Activated CD4-positive, alpha-beta memory T cell treated with anti-CD3 and anti-CD28 coated beads for 36 hours (primary cell): Measurements from ENCODE around the gene PCSK5. TPM values are rescaled to one million over a fixed set of nuclear protein-coding genes. Genes with fewer than 3 reads are reported as not detected.
"Not testable (repeated sequence)": the region's sequence is repeated elsewhere in the genome, so short reads cannot be mapped to it uniquely, and the experiment has no call there.

Source experiments
- CTCF ChIA-PET: fragments of 350-600 bp; sonication (Branson Sonifier 250); formaldehyde crosslinking; loops from one replicate; lab custom pipeline; 2021; ENCODE audit warnings: antibody characterized with exemption, inconsistent platforms; lab: Charles Lee
- POLR2A ChIA-PET: fragments of 350-600 bp; sonication (Branson Sonifier 250); formaldehyde crosslinking; loops from one replicate; lab custom pipeline; 2021; ENCODE audit warnings: antibody characterized with exemption; lab: Charles Lee
- DNase-seq: peaks from one replicate; pipeline ENCODE4 v3.0.0-alpha.2; 2020
- H3K27ac Mint-ChIP-seq: one replicate; pipeline ENCODE4 v1.8.0; 2021; ENCODE audit warnings: mixed read lengths
- H3K27me3 Mint-ChIP-seq: one replicate; pipeline ENCODE4 v1.8.0; 2021; ENCODE audit warnings: mixed read lengths
- H3K36me3 Mint-ChIP-seq: one replicate; pipeline ENCODE4 v1.8.0; 2021; ENCODE audit warnings: mixed read lengths
- H3K4me1 Mint-ChIP-seq: one replicate; pipeline ENCODE4 v1.8.0; 2021; ENCODE audit warnings: low read depth, mixed read lengths
- H3K4me3 Mint-ChIP-seq: one replicate; pipeline ENCODE4 v1.8.0; 2021; ENCODE audit warnings: mild to moderate bottlenecking, mixed read lengths
- H3K9me3 Mint-ChIP-seq: one replicate; pipeline ENCODE4 v1.8.0; 2021; ENCODE audit warnings: mixed read lengths
- intact Hi-C: fragments of 100-400 bp; cut with micrococcal nuclease; formaldehyde crosslinking; loops from one replicate; pipeline ENCODE4 v1.15.1; 2023
- total RNA-seq, 2 experiments: library from RNA; stranded (reverse); gene quantifications; one replicate each; pipeline ENCODE4 v1.2.3, GENCODE V29; 2021

PCSK5 gene
- total RNA-seq, 2 experiments from 2014 or later = 2.0 to 2.1 TPM

DNA sequence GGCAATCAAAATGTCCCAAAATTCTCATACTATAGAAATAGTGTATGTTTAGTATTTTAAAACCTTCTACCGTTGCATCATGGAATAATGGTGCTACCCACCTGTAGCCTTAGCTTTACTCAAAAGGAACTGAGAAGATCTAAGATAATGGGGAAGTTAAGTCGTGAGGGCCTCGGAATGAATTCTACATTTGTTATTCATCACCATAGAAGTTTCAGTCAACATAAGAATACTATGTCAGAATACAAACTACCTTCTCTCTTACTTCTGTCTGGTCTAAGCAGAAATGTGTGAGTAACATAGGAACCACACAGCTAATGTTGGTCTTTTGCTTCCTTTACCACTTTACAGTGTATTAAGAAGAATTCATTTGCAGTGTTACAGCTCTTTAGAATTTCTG is 460.5 kb downstream of the PCSK5 start:
- Mint-ChIP-seq H3K27me3 (peaks cover 5% of the 10 kb centered on the region), H3K9me3 (no peaks in the 10 kb centered on the region), H3K27ac (no peak overlapping the region), H3K36me3 (no peaks in the 10 kb centered on the region), H3K4me1 (no peaks in the 10 kb centered on the region), H3K4me3 (no peak overlapping the region)
- POLR2A ChIA-PET = no interaction called here
- no peak for DNase-seq
- intact Hi-C loops = no loop called here
- CTCF ChIA-PET = no interaction called here

DNA sequence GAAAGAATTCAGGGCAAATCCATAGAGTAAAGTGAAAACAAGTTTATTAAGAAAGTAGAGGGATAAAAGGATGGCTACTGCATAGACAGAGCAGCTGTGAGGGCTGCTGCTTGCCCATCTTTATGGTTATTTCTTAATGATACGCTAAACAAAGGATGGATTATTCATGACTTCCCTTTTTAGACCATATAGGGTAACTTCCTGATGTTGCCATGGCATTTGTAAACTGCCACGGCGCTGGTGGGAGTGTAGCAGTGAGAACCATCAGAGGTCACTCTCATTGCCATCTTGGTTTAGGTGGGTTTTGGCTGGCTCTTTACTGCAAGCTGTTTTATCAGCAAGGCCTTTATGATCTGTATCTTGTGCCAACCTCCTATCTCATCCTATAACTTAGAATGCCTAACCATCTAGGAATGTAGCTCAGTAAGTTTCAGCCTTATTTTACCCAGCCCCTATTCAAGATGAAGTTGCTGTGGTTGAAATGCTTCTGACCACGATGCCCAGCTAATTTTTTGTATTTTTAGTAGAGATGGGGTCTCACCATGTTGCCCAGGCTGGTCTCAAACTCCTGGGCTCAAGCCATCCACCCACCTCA is 461.6 kb downstream of the PCSK5 start:
- POLR2A ChIA-PET = no interaction called here
- Mint-ChIP-seq H3K4me3 (no peak overlapping the region), H3K27ac (no peak overlapping the region), H3K27me3 (peaks cover 3% of the 10 kb centered on the region), H3K4me1 (no peaks in the 10 kb centered on the region), H3K9me3 (no peaks in the 10 kb centered on the region), H3K36me3 (no peaks in the 10 kb centered on the region)
- CTCF ChIA-PET = no interaction called here
- no peak for DNase-seq
- intact Hi-C loops = no loop called here

DNA sequence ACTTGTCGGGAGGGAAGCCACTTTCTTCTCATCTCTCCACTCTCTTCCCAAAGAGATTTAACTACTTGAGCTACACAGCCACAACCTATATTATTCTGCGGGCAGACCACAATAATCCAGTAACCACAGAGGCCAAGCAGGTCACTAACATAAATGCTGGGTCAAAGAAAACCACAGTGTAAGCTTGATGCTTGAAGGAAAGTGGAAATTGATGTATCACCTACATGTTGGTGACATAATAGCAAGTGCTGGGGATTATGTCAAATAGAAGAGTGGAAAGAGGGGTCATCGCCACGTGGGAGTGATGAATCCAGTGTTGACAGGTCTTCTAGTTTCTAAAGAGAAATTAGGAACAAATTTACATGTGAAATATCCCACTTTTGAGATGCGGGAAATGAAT is 462.8 kb downstream of the PCSK5 start:
- CTCF ChIA-PET = interaction anchor here (0.7 kb wide), 1 partner anchor 23 kb away, joined by 3 read pairs; no protein-coding TSS in a partner anchor
- Mint-ChIP-seq H3K4me1 (no peaks in the 10 kb centered on the region), H3K9me3 (no peaks in the 10 kb centered on the region), H3K27me3 (peaks cover 3% of the 10 kb centered on the region), H3K27ac (no peak overlapping the region), H3K36me3 (no peaks in the 10 kb centered on the region), H3K4me3 (no peak overlapping the region)
- intact Hi-C loops = no loop called here
- no peak for DNase-seq
- POLR2A ChIA-PET = interaction anchor here (0.6 kb wide), 2 partner anchors 411 to 650 kb away, joined by 3 read pairs; no protein-coding TSS in a partner anchor

DNA sequence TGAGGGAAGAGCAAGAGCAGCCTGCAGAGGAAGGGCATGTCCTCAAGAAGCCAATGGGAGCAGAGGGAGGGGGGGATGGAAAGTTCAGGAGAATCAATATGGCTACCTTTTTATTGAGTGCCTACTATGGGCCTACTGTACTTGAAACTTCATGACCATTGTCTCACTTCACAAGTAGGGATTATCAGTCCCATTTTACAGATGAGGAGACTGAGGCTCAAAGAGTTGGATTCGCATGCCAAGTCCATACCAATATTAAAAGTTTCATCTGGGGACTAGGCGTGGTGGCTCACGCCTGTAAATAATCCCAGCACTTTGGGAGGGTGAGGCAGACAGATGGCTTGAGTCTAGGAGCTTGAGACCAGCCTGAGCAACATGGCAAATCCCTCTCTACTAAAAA is 463.7 kb downstream of the PCSK5 start:
- Mint-ChIP-seq H3K27ac (no peak overlapping the region), H3K36me3 (no peaks in the 10 kb centered on the region), H3K9me3 (no peaks in the 10 kb centered on the region), H3K4me3 (no peak overlapping the region), H3K27me3 (peaks cover 3% of the 10 kb centered on the region), H3K4me1 (no peaks in the 10 kb centered on the region)
- CTCF ChIA-PET = no interaction called here
- intact Hi-C loops = no loop called here
- POLR2A ChIA-PET = no interaction called here
- no peak for DNase-seq

DNA sequence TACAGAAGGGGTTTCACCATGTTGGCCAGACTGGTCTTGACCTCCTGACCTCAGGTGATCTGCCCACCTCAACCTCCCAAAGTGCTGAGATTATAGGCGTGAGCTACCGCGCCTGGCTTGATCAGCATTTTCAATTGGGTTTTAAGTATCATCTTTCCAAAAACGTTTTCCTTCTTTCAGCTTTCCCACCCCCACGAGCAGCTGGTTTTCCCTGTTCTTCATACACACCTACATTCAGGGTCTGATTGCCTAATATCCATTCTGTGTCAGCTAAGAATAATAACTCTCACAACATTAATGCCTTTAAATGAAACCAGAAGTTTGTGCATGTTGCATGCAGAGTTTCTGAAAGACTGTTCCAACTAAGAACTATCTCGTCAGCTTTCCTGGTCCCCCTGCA is 465.4 kb downstream of the PCSK5 start:
- intact Hi-C loops = no loop called here
- no peaks in the 10 kb centered on the region for H3K9me3 Mint-ChIP-seq
- H3K4me3 Mint-ChIP-seq = no peak overlapping the region
- CTCF ChIA-PET = no interaction called here
- peaks cover 3% of the 10 kb centered on the region for H3K27me3 Mint-ChIP-seq
- no peaks in the 10 kb centered on the region for H3K36me3 Mint-ChIP-seq
- H3K27ac Mint-ChIP-seq = no peak overlapping the region
- POLR2A ChIA-PET = no interaction called here
- DNase-seq = no peak
- H3K4me1 Mint-ChIP-seq = no peaks in the 10 kb centered on the region

DNA sequence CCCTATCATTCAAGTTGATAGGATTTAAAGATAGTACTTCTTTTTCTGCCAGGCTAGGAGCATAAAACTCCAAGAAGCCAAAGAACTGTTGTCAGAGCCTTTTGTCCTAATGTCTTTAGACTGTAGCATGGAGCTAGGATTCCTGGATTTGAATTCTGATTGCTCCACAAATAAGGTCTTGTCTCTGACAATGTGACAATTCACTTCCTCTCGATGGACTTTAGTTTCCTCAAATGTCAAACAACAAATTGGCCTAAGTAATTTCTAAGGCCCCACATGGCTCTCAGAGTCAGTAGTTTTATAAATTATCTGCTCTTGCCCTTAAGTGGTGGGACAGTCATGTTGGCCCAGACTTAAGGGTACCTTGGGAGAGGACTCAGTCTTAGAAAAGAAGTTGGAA is 467.1 kb downstream of the PCSK5 start:
- no peak for DNase-seq
- POLR2A ChIA-PET = interaction anchor here (0.7 kb wide), 1 partner anchor 264 kb away, joined by 3 read pairs; no protein-coding TSS in a partner anchor
- CTCF ChIA-PET = no interaction called here
- H3K9me3 Mint-ChIP-seq = no peaks in the 10 kb centered on the region
- H3K4me1 Mint-ChIP-seq = no peaks in the 10 kb centered on the region
- H3K36me3 Mint-ChIP-seq = no peaks in the 10 kb centered on the region
- peaks cover 3% of the 10 kb centered on the region for H3K27me3 Mint-ChIP-seq
- H3K27ac Mint-ChIP-seq = no peak overlapping the region
- intact Hi-C loops = no loop called here
- H3K4me3 Mint-ChIP-seq = no peak overlapping the region

DNA sequence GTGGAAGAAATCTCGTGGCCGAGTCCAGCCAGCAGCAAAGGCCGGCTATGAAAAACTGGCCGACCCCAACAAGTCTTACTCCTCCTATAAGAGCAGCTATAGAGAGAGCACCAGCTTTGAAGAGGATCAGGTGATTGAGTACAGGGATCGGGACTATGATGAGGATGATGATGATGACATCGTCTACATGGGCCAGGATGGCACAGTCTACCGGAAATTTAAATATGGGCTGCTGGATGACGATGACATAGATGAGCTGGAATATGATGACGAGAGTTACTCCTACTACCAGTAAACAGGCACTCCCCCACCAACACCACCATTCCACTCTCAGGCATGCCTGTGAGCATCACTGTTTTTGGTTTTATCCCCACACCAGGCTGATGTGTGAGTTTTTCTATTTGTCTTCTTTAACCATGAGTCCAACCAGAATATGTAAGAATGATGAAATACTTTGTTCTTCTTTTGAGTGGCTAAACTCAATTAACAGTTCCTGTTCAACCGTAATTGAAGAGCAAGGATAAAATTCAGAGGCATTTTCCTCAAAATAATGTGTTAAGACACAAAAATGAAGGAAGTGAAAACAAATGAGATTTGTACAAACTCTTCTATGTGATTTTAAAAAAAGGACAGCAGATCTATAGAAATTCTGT is 468.3 kb downstream of the PCSK5 start:
- no peak for DNase-seq
- no peaks in the 10 kb centered on the region for H3K9me3 Mint-ChIP-seq
- ChIA-PET CTCF (no interaction called here), POLR2A (no interaction called here)
- no peak overlapping the region for H3K4me3 Mint-ChIP-seq
- peaks cover 3% of the 10 kb centered on the region for H3K27me3 Mint-ChIP-seq
- no peaks in the 10 kb centered on the region for H3K36me3 Mint-ChIP-seq
- H3K27ac Mint-ChIP-seq = no peak overlapping the region
- H3K4me1 Mint-ChIP-seq = no peaks in the 10 kb centered on the region
- intact Hi-C loops = no loop called here

DNA sequence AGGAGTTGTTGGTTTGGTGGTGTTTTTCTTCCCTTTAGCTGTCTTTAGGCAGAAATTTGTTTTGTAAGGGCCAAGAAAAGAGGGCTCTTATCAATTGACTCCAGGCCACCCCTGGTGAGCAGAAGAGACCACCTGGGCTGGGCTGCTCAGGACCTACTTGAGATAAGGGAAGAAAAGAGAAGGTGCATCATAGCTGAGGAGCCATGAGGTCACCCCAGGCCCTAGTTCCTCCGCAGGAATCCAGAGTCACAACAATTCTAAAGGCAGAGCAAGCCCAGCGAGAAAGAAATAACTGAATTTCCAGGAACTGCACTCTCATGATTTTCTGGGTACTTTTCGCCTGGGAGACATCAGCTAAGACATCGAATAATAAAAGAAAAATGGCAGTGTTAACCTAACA is 468.9 kb downstream of the PCSK5 start:
- Mint-ChIP-seq H3K9me3 (no peaks in the 10 kb centered on the region), H3K36me3 (no peaks in the 10 kb centered on the region)

DNA sequence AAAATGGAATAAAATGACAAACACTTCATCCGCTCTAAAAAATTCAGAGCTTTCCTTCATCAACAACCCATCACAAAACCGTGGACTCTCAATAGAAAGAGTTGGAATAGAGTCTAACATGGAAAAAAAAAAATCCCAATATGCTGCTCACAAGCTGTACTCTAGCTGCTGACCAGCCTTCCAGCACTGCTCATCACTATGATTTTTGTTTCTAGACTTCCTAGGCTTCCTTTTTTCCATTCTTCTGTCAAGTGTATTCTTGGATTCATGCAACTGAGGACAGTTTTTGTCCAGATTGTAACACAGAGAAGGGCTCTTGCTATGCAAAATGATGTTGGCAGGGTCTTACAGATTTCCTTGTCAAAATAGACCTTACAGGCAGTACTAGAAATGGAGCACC is 469.3 kb downstream of the PCSK5 start:
- intact Hi-C loops = no loop called here
- Mint-ChIP-seq H3K27ac (no peak overlapping the region), H3K4me3 (no peak overlapping the region), H3K9me3 (no peaks in the 10 kb centered on the region), H3K4me1 (no peaks in the 10 kb centered on the region), H3K36me3 (no peaks in the 10 kb centered on the region), H3K27me3 (peaks cover 1% of the 10 kb centered on the region)
- POLR2A ChIA-PET = no interaction called here
- no peak for DNase-seq
- CTCF ChIA-PET = no interaction called here

More for the DNA sequence above, 468.9 kb downstream of the PCSK5 start:
- no peak for DNase-seq
- ChIA-PET POLR2A (no interaction called here), CTCF (no interaction called here)
- intact Hi-C loops = no loop called here
- Mint-ChIP-seq H3K4me1 (no peaks in the 10 kb centered on the region), H3K27ac (no peak overlapping the region), H3K27me3 (peaks cover 1% of the 10 kb centered on the region), H3K4me3 (no peak overlapping the region)

DNA sequence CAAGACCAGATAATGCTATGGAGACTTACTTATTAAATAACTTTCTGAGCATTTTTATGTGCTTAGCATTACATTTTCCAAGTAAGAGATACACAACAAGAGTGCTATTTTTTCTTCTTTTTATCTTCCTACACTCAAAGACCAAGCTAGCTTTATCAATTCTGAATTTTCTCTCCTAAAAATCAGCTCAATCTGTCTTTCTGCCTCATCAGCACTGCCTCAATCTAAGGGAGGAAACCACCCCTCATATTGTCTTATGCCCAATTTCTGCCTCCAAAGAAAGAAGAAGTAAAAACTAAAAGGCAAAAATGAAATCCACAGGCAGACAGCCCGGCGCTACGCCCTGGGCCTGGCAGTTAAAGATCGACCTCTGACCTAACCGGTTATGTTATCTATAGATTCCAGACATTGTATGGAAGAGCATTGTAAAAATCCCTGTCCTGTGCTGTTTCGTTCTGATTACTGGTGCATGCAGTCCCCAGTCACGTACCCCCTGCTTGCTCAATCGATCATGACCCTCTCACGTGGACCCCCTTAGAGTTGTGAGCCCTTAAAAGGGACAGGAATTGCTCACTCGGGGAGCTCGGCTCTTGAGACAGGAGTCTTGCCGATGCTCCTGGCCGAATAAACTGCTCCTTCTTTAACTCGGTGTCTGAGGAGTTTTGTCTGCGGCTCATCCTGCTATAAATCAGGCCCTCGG is 472.0 kb downstream of the PCSK5 start:
- DNase-seq, intact Hi-C loops, H3K36me3 Mint-ChIP-seq, H3K4me1 Mint-ChIP-seq, H3K9me3 Mint-ChIP-seq, POLR2A ChIA-PET, H3K27ac Mint-ChIP-seq, H3K27me3 Mint-ChIP-seq, CTCF ChIA-PET, H3K4me3 Mint-ChIP-seq: not testable (repeated sequence)

DNA sequence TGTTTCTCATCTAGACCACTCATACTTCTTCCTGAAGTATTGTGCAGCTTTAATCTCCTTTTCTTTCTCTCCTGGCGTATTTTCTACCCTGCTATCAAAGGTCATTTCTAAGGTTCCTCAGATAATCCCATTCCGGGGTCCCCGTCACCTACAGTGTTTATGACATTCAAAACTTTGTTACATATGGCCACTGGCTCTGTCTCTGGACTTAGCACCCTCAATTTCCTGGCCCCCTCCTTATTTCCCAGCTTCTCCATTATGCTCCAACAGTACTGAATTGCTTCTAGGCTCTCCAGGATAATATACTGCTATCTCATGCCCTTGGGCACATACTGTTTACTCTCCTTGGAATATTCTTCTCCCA is 472.5 kb downstream of the PCSK5 start:
- Mint-ChIP-seq H3K4me3 (no peak overlapping the region), H3K4me1 (no peaks in the 10 kb centered on the region), H3K9me3 (no peaks in the 10 kb centered on the region), H3K36me3 (no peaks in the 10 kb centered on the region), H3K27me3 (no peaks in the 10 kb centered on the region), H3K27ac (no peak overlapping the region)
- POLR2A ChIA-PET = no interaction called here
- DNase-seq = no peak
- CTCF ChIA-PET = no interaction called here
- intact Hi-C loops = no loop called here

DNA sequence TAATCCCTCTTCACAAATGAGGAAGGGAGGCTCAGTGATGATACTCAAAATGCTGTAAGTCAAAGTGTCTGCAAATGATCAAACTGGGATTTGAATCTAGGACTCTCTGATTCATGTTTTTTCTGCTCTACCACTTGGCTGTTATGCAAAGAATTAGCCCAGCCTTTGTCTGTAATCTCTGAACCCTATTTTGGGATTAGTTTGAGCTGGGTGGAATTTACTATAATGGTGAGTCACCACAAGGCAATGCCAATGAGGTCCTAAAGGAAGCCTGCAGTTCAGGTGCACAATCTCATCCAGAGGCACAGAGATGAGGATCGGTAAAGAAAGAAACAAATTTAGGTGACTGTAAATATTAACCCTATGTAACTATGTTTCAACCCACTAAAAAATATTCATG is 474.6 kb downstream of the PCSK5 start:
- H3K36me3 Mint-ChIP-seq = no peaks in the 10 kb centered on the region
- H3K27ac Mint-ChIP-seq = no peak overlapping the region
- no peaks in the 10 kb centered on the region for H3K9me3 Mint-ChIP-seq
- POLR2A ChIA-PET = no interaction called here
- no peak overlapping the region for H3K4me3 Mint-ChIP-seq
- intact Hi-C loops = no loop called here
- no peaks in the 10 kb centered on the region for H3K4me1 Mint-ChIP-seq
- DNase-seq = no peak
- no peaks in the 10 kb centered on the region for H3K27me3 Mint-ChIP-seq
- CTCF ChIA-PET = no interaction called here
